BJ (cell line): Measurements from ENCODE around the gene CORIN. TPM values are rescaled to one million over a fixed set of nuclear protein-coding genes. Genes with fewer than 3 reads are reported as not detected.

Source experiments
- CTCF ChIA-PET: fragments of 350-600 bp; formaldehyde crosslinking; extraction: SDS; loops from one replicate; lab custom pipeline; 2021; ENCODE audit warnings: antibody characterized with exemption, inconsistent platforms; lab: Yijun Ruan, JAX
- POLR2A ChIA-PET: fragments of 300-600 bp; sonication (Branson Sonifier 250); formaldehyde crosslinking; extraction: SDS; loops from one replicate; lab custom pipeline; 2021; ENCODE audit warnings: antibody characterized with exemption; lab: Charles Lee
- DNase-seq: peaks from one replicate; pipeline ENCODE4 v3.0.0-alpha.2; 2011; ENCODE audit warnings: low read depth
- H3K27me3 ChIP-seq: 2 replicates; pipeline ENCODE4 v1.6.0; 2011; ENCODE audit warnings: low read length; ENCODE audit not compliant: control insufficient read depth, insufficient read depth
- H3K36me3 ChIP-seq: 2 replicates; pipeline ENCODE4 v1.5.1; 2011; ENCODE audit warnings: low read length; ENCODE audit not compliant: control insufficient read depth, insufficient read depth
- H3K4me3 ChIP-seq: 2 replicates; pipeline ENCODE4 v1.5.1; 2011; ENCODE audit warnings: low read depth, mild to moderate bottlenecking, control low read depth, low read length
- polyA plus RNA-seq: library from polyadenylated mRNA; depleted of rRNA; stranded (reverse); fragments of >200 nt; gene quantifications from 2 replicates; pipeline ENCODE4 v1.2.3, GENCODE V29; 2011
- TF ChIP-seq, protein P1 (sequence below): IDR thresholded peaks from 2 replicates; pipeline ENCODE4 v1.5.1; 2011; ENCODE audit warnings: low read depth, mild to moderate bottlenecking, control low read depth, inconsistent platforms, low read length, moderate library complexity; ENCODE audit not compliant: insufficient read depth

CORIN gene
- polyA plus RNA-seq, 1 experiment: 22.1 TPM

DNA sequence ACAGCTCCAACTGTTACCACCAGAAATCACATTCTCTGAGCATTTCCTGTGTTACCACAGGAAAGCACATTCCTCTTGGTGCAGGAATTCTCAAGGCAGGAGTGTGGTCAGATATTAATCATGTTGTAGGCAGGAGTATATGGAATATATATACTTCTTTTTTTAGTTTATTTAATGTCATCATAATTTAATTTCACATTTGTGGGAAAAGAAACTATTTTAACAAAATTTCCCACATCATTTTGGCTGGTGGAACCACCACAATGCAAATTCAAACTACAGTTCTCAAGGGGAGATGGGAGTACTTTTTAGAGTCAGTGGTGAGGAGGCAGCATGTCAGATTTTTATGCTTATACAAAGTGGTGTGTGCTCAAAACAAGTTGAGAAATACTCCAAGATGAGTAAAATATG, 213.8 kb downstream of the CORIN start:
- ChIA-PET POLR2A (interaction anchor here (0.5 kb wide), 1 partner anchor 131 kb away, joined by 11 read pairs; no protein-coding TSS in a partner anchor), CTCF (interaction anchor here (0.8 kb wide), 1 partner anchor 28 kb away, joined by 3 read pairs; no protein-coding TSS in a partner anchor)
- no peak for DNase-seq
- TF ChIP-seq, protein P1, sequence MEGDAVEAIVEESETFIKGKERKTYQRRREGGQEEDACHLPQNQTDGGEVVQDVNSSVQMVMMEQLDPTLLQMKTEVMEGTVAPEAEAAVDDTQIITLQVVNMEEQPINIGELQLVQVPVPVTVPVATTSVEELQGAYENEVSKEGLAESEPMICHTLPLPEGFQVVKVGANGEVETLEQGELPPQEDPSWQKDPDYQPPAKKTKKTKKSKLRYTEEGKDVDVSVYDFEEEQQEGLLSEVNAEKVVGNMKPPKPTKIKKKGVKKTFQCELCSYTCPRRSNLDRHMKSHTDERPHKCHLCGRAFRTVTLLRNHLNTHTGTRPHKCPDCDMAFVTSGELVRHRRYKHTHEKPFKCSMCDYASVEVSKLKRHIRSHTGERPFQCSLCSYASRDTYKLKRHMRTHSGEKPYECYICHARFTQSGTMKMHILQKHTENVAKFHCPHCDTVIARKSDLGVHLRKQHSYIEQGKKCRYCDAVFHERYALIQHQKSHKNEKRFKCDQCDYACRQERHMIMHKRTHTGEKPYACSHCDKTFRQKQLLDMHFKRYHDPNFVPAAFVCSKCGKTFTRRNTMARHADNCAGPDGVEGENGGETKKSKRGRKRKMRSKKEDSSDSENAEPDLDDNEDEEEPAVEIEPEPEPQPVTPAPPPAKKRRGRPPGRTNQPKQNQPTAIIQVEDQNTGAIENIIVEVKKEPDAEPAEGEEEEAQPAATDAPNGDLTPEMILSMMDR: no peak
- no peaks in the 10 kb centered on the region for H3K27me3 ChIP-seq
- no peaks in the 10 kb centered on the region for H3K36me3 ChIP-seq
- no peak overlapping the region for H3K4me3 ChIP-seq

DNA sequence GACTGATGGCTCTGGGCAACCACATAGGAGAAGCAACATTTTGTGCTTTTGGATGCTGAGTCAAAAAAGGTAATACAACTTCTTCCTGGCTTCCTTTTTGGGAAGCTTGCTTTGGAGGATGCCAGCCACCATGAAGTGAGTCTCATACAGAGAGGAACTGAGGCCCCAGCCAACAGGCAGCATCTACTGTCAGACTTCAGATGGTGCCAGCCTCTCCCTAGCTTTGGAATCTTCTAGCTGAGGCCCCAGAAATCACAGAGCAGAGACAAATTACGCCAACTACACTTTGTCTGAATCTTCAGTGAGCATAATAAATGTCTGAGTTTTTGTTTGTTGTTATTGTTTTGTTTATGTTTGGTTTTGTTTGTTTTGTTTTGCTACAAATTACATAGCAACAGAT, 216.7 kb downstream of the CORIN start:
- CTCF ChIA-PET: no interaction called here
- POLR2A ChIA-PET: no interaction called here

DNA sequence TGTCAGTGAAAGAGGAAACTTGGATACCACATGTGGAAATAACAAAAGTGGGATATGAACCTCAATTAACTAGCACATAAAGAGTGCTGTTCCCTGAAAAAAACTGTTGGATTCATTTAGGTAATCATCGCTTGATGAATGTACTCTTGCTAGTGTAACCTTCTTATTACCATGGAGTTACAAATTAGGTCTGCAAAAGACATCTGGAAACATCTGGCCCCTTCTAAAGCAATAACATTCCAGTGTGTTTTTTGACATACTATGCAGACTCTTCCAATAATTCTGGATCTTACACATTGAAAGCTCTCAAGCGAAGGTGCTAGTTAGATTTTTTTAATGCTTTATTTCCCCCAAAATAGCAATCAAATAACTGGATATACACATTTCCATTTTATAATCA, 218.2 kb downstream of the CORIN start:
- H3K36me3 ChIP-seq: no peaks in the 10 kb centered on the region
- ChIA-PET CTCF (no interaction called here), POLR2A (no interaction called here)
- DNase-seq: no peak
- no peaks in the 10 kb centered on the region for H3K27me3 ChIP-seq
- H3K4me3 ChIP-seq: no peak overlapping the region
- TF ChIP-seq, protein P1: no peak

More for the DNA sequence above, 216.7 kb downstream of the CORIN start:
- Histone ChIP-seq H3K4me3 (no peak overlapping the region), H3K27me3 (no peaks in the 10 kb centered on the region), H3K36me3 (no peaks in the 10 kb centered on the region)
- no peak for DNase-seq
- TF ChIP-seq, protein P1: no peak

DNA sequence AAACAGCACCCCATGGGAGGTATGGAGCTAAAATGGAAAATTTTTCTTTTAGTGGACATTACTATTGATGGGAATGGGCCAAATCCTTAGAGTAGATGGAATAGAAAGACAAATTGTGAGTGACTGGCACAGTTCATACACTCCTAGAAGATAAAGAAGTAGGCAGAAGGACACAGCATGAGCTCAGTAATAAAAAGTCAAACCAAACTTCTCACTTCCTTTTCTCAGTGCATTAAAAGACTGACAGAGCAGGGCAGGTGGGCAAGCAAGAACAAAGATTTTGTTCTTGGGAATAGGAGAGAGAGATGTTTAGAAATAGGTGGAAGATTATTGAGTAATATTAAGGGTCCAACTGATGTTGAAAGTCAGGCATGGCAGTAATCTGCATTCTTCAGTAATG, 220.3 kb downstream of the CORIN start:
- no peak for DNase-seq
- no peaks in the 10 kb centered on the region for H3K27me3 ChIP-seq
- no peak overlapping the region for H3K4me3 ChIP-seq
- POLR2A ChIA-PET: no interaction called here
- H3K36me3 ChIP-seq: no peaks in the 10 kb centered on the region
- CTCF ChIA-PET: no interaction called here
- TF ChIP-seq, protein P1: no peak

DNA sequence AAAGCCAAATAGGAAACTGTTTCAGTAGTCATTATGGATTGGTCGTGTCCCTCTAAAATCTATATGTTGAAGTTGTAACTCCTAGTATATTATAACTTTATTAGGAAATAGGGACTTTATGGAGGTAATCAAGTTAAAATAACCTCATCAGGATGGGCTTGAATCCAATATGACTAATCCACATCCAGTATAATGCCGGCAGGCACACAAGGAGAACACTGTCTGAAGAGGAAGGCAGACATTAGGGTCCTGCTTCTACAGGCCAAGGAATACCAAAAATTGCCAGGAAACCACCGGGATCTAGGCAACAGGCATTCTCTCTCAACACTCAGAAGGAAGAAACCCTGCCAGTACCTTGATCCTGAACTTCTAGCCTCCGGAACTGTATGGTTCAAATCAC, 222.5 kb downstream of the CORIN start:
- no peaks in the 10 kb centered on the region for H3K27me3 ChIP-seq
- H3K36me3 ChIP-seq: no peaks in the 10 kb centered on the region
- ChIA-PET POLR2A (no interaction called here), CTCF (no interaction called here)
- DNase-seq: no peak
- no peak overlapping the region for H3K4me3 ChIP-seq
- TF ChIP-seq, protein P1: no peak
